H1 (cell line): Measurements from ENCODE around the gene LOX. TPM values are rescaled to one million over a fixed set of nuclear protein-coding genes. Genes with fewer than 3 reads are reported as not detected.

Experiments
- CTCF ChIA-PET: fragments of 300-600 bp; sonication (Branson Sonifier 250); formaldehyde crosslinking; loops from one replicate; lab custom pipeline; 2021; ENCODE audit not compliant: partially characterized antibody; lab: Charles Lee
- POLR2A ChIA-PET: fragments of 300-600 bp; sonication (Branson Sonifier 250); formaldehyde crosslinking; loops from one replicate; lab custom pipeline; 2021; ENCODE audit warnings: inconsistent platforms; ENCODE audit not compliant: partially characterized antibody; lab: Charles Lee
- DNase-seq, 2 experiments: peaks; one replicate each; pipeline versions ENCODE4 v3.0.0 to v3.0.0-alpha.2; 2010 to 2022; ENCODE audit warnings: low spot score in 2 of 2, low read depth in 1 of 2, mixed read lengths in 1 of 2
- FAIRE-seq: peaks from 2 replicates; lab custom pipeline; 2011; peaks lifted over from hg19 to GRCh38; lab: Jason Lieb, UNC
- H2AFZ ChIP-seq: 2 replicates; pipeline ENCODE4 v1.8.1; 2012; ENCODE audit warnings: low read length, inconsistent platforms
- H2AK5ac ChIP-seq: 2 replicates; pipeline ENCODE4 v1.6.1; 2013; ENCODE audit warnings: low read depth, low read length
- H2BK120ac ChIP-seq: replicated peaks from 2 replicates; pipeline ENCODE3; 2013; ENCODE audit warnings: low read depth, low read length, inconsistent platforms
- H2BK12ac ChIP-seq: 2 replicates; pipeline ENCODE4 v1.6.1; 2013; ENCODE audit warnings: low read depth, low read length
- H2BK15ac ChIP-seq: 2 replicates; pipeline ENCODE4 v1.6.1; 2013; ENCODE audit warnings: low read length
- H2BK20ac ChIP-seq: 2 replicates; pipeline ENCODE4 v1.6.1; 2013; ENCODE audit warnings: low read length
- H2BK5ac ChIP-seq: 2 replicates; pipeline ENCODE4 v1.6.1; 2013; ENCODE audit warnings: low read depth, low read length
- H3K14ac ChIP-seq: 2 replicates; pipeline ENCODE4 v1.6.1; 2013; ENCODE audit warnings: inconsistent platforms; ENCODE audit not compliant: insufficient read length
- H3K18ac ChIP-seq: 2 replicates; pipeline ENCODE4 v1.6.1; 2013; ENCODE audit warnings: low read length; ENCODE audit errors: extremely low read depth
- H3K23ac ChIP-seq: 2 replicates; pipeline ENCODE4 v1.6.1; 2013; ENCODE audit warnings: inconsistent platforms; ENCODE audit not compliant: insufficient read length
- H3K23me2 ChIP-seq: 2 replicates; pipeline ENCODE4 v1.6.1; 2013; ENCODE audit warnings: low read depth, low read length
- H3K27ac ChIP-seq: 2 replicates; pipeline ENCODE4 v1.6.1; 2011; ENCODE audit warnings: low read depth, low read length, inconsistent platforms
- H3K27me3 ChIP-seq, 4 experiments: replicated peaks in 1 of 4; 1 replicate in 1 of 4; 2 replicates in 3 of 4; pipeline versions ENCODE4 v1.6.1 to v1.8.1; 2011 to 2013; ENCODE audit warnings: low read length in 3 of 4, mild to moderate bottlenecking in 3 of 4, inconsistent platforms in 2 of 4, mixed read lengths in 2 of 4, moderate library complexity in 1 of 4; ENCODE audit not compliant: control insufficient read depth in 3 of 4, insufficient read depth in 3 of 4; ENCODE audit errors: extremely low read depth in 1 of 4
- H3K36me3 ChIP-seq, 4 experiments: 2 replicates each; pipeline versions ENCODE4 v1.6.1 to v1.8.1; 2011 to 2013; ENCODE audit warnings: mild to moderate bottlenecking in 4 of 4, low read length in 3 of 4, moderate library complexity in 2 of 4, control low read depth in 1 of 4, inconsistent platforms in 1 of 4; ENCODE audit not compliant: insufficient read depth in 4 of 4, control insufficient read depth in 2 of 4
- H3K4ac ChIP-seq: replicated peaks from 2 replicates; pipeline ENCODE3; 2013; ENCODE audit warnings: low read length, low read depth, mixed read lengths, inconsistent platforms; ENCODE audit not compliant: insufficient read length
- H3K4me1 ChIP-seq, 4 experiments: replicated peaks in 1 of 4; 1 replicate in 1 of 4; 2 replicates in 3 of 4; pipeline versions ENCODE4 v1.6.1 to v1.8.1; 2011 to 2013; ENCODE audit warnings: low read length in 3 of 4, inconsistent platforms in 2 of 4, mixed read lengths in 1 of 4; ENCODE audit not compliant: insufficient read depth in 4 of 4, control insufficient read depth in 3 of 4
- H3K4me2 ChIP-seq, 2 experiments: 2 replicates each; pipeline versions ENCODE4 v1.6.1 to v1.8.1; 2011 to 2013; ENCODE audit warnings: low read depth in 2 of 2, low read length in 2 of 2, control low read depth in 1 of 2, inconsistent platforms in 1 of 2, mild to moderate bottlenecking in 1 of 2; ENCODE audit not compliant: insufficient read depth in 1 of 2
- H3K4me3 ChIP-seq, 4 experiments: fragments of 200-600, 300-600 bp in 1 of 4; sonication (generic), shearing (Covaris generic), sonication (Bioruptor Twin) in 1 of 4; 2 replicates each; pipeline versions ENCODE4 v1.5.1 to v1.8.1; 2011 to 2016; ENCODE audit warnings: low read length in 4 of 4, low read depth in 3 of 4, control low read depth in 2 of 4, inconsistent platforms in 2 of 4, mild to moderate bottlenecking in 2 of 4, mixed read lengths in 1 of 4, moderate library complexity in 1 of 4; ENCODE audit not compliant: insufficient read depth in 2 of 4; ENCODE audit errors: extremely low read depth in 1 of 4
- H3K56ac ChIP-seq: replicated peaks from 2 replicates; pipeline ENCODE3; 2013; ENCODE audit warnings: low read depth, mild to moderate bottlenecking, mixed read lengths, low read length, inconsistent platforms; ENCODE audit not compliant: insufficient read length
- H3K79me1 ChIP-seq: 2 replicates; pipeline ENCODE4 v1.6.1; 2013; ENCODE audit warnings: low read depth, low read length, control low read depth
- H3K79me2 ChIP-seq, 2 experiments: 2 replicates each; pipeline versions ENCODE4 v1.6.1 to v1.8.1; 2012 to 2013; ENCODE audit warnings: low read length in 2 of 2, mild to moderate bottlenecking in 2 of 2, inconsistent platforms in 1 of 2; ENCODE audit not compliant: insufficient read depth in 2 of 2, control insufficient read depth in 1 of 2
- H3K9ac ChIP-seq, 4 experiments: replicated peaks in 1 of 4; 1 replicate in 1 of 4; 2 replicates in 3 of 4; pipeline versions ENCODE4 v1.6.1 to v1.8.1; 2011 to 2013; ENCODE audit warnings: low read depth in 3 of 4, low read length in 3 of 4, control low read depth in 2 of 4, mild to moderate bottlenecking in 2 of 4, moderate library complexity in 2 of 4, inconsistent platforms in 1 of 4; ENCODE audit errors: extremely low read depth in 1 of 4
- H3K9me3 ChIP-seq, 2 experiments: 2 replicates each; pipeline versions ENCODE4 v1.6.1 to v1.8.1; 2012 to 2013; ENCODE audit warnings: mild to moderate bottlenecking in 2 of 2, moderate library complexity in 2 of 2, control low read depth in 1 of 2, inconsistent platforms in 1 of 2, low read depth in 1 of 2, low read length in 1 of 2, mixed read lengths in 1 of 2; ENCODE audit not compliant: insufficient read depth in 2 of 2
- H4K20me1 ChIP-seq, 2 experiments: replicated peaks in 1 of 2; 2 replicates each; pipeline versions ENCODE3 to v1.8.1; 2011 to 2013; ENCODE audit warnings: inconsistent platforms in 2 of 2, low read length in 2 of 2, mild to moderate bottlenecking in 1 of 2; ENCODE audit not compliant: insufficient read depth in 2 of 2, control insufficient read depth in 1 of 2
- H4K5ac ChIP-seq: 2 replicates; pipeline ENCODE4 v1.6.1; 2013; ENCODE audit warnings: low read length, low read depth, mixed read lengths, inconsistent platforms; ENCODE audit not compliant: insufficient read length
- H4K8ac ChIP-seq: 2 replicates; pipeline ENCODE4 v1.8.0; 2013; ENCODE audit warnings: mild to moderate bottlenecking, moderate library complexity, low read length, inconsistent platforms; ENCODE audit not compliant: insufficient read depth; ENCODE audit errors: extremely low read depth
- H4K91ac ChIP-seq: replicated peaks from 2 replicates; pipeline ENCODE3; 2013; ENCODE audit warnings: low read length, mixed read lengths, inconsistent platforms; ENCODE audit not compliant: insufficient read length
- ASH2L ChIP-seq: fragments of 200-600, 300-600 bp; sonication (generic); IDR thresholded peaks from one replicate; pipeline ENCODE4 v1.7.1; 2017; ENCODE audit warnings: low read length
- BACH1 ChIP-seq: IDR thresholded peaks from 2 replicates; pipeline ENCODE4 v1.6.1; 2012; ENCODE audit warnings: low read length, improper control_type of control experiment
- BRCA1 ChIP-seq: IDR thresholded peaks from 2 replicates; pipeline ENCODE4 v1.6.1; 2012; ENCODE audit warnings: low read depth, low read length, improper control_type of control experiment
- CBX8 ChIP-seq: fragments of 300-800, 300-1000 bp; sonication (generic); IDR thresholded peaks from 2 replicates; pipeline ENCODE4 v1.7.1; 2016; ENCODE audit warnings: low read depth, low read length, borderline replicate concordance
- CEBPB ChIP-seq: IDR thresholded peaks from 2 replicates; pipeline ENCODE4 v1.6.1; 2012; ENCODE audit warnings: low read depth, low read length
- EZH2 ChIP-seq: fragments of 200-600 bp; sonication (generic); IDR thresholded peaks from 2 replicates; pipeline ENCODE4 v1.7.1; 2012; ENCODE audit warnings: low read depth, mild to moderate bottlenecking, moderate library complexity, low read length, inconsistent platforms; ENCODE audit not compliant: severe bottlenecking
- HDAC6 ChIP-seq: IDR thresholded peaks from one replicate; pipeline ENCODE4 v1.7.1; 2012; ENCODE audit warnings: low read depth, mild to moderate bottlenecking, inconsistent platforms, low read length, moderate library complexity
- NANOG ChIP-seq: IDR thresholded peaks from 2 replicates; pipeline ENCODE4 v1.6.1; 2011; ENCODE audit warnings: low read length, low read depth, mild to moderate bottlenecking, inconsistent platforms; ENCODE audit not compliant: insufficient read depth, poor library complexity, severe bottlenecking
- POLR2AphosphoS5 ChIP-seq: IDR thresholded peaks from 2 replicates; pipeline ENCODE4 v1.6.1; 2011; ENCODE audit warnings: low read depth, low read length
- POU5F1 ChIP-seq: IDR thresholded peaks from 2 replicates; pipeline ENCODE4 v1.6.1; 2011; ENCODE audit warnings: low read depth, mild to moderate bottlenecking, low read length, moderate library complexity
- SP4 ChIP-seq: IDR thresholded peaks from 2 replicates; pipeline ENCODE4 v1.6.1; 2012; ENCODE audit warnings: low read length, inconsistent platforms
- SUZ12 ChIP-seq: fragments of 200-600 bp; sonication (generic); IDR thresholded peaks from 2 replicates; pipeline ENCODE4 v1.6.1; 2012; ENCODE audit warnings: mild to moderate bottlenecking, inconsistent platforms, low read length, moderate library complexity, mixed read lengths
- TAF1 ChIP-seq: IDR thresholded peaks from 2 replicates; pipeline ENCODE4 v1.6.1; 2011; ENCODE audit warnings: mild to moderate bottlenecking, low read depth, low read length
- TEAD4 ChIP-seq: IDR thresholded peaks from 2 replicates; pipeline ENCODE4 v1.6.1; 2012; ENCODE audit warnings: low read depth, low read length, inconsistent platforms, mixed read lengths
- USF2 ChIP-seq: IDR thresholded peaks from 2 replicates; pipeline ENCODE4 v1.6.1; 2011; ENCODE audit warnings: low read length, improper control_type of control experiment
- WGBS, 2 experiments: shearing (Covaris generic) in 1 of 2; methylation state at CpG; one replicate each; pipeline versions ENCODE4 v1.1.6 to v1.1.7; 2013 to 2015; ENCODE audit warnings: low lambda C conversion rate in 2 of 2, mixed read lengths in 2 of 2, inconsistent platforms in 1 of 2, low coverage in 1 of 2, missing lambda C conversion rate in 1 of 2; ENCODE audit not compliant: insufficient replicate concordance in 2 of 2, insufficient coverage in 1 of 2, insufficient read length in 1 of 2; ENCODE audit errors: extremely low coverage in 1 of 2, missing lambda C conversion rate in 1 of 2; 5-methylcytosine and 5-hydroxymethylcytosine counted together
- polyA plus RNA-seq, 7 experiments: library from polyadenylated mRNA; depleted of rRNA in 3 of 7; stranded (reverse) in 5 of 7; unstranded in 2 of 7; fragments of >200 nt in 5 of 7; fragments of 200-250 nt in 2 of 7; gene quantifications; 1 replicate in 5 of 7; 2 replicates in 1 of 7; 4 replicates in 1 of 7; pipeline versions ENCODE4 v1.2.1 to v1.2.3, GENCODE V29; 2011 to 2013; ENCODE audit warnings: missing spikeins in 2 of 7, mixed read lengths in 2 of 7
- total RNA-seq: library from RNA; stranded (reverse); fragmentation: NEBNext Ultra II Directional; extraction: Animal tissue kit (Norgen Biotek cat#: 25700); gene quantifications from 2 replicates; pipeline ENCODE4 v1.2.1, GENCODE V29; 2021

The LOX gene
- total and polyA plus RNA-seq, 2 of the 8 experiments (the other 6 are each of a cell fraction or from before 2014, with no cell fraction given), result 1.1 to 2.2 TPM

- Histone ChIP-seq H3K4me2 (no peak overlapping the region), H3K4ac (no peak overlapping the region), H2BK15ac (no peak overlapping the region), H3K23me2 (no peaks in the 10 kb centered on the region), H2BK5ac (no peak overlapping the region), H3K4me1 (0 out of 7 replicates have a peak, but pooled peaks cover 0 to 2% (median 0%) of the 10 kb centered on the region in 4 experiments), H3K27me3 (no peaks in the 10 kb centered on the region), H3K79me2 (no peaks in the 10 kb centered on the region), H2BK12ac (no peak overlapping the region), H4K5ac (no peak overlapping the region), H2BK20ac (no peak overlapping the region), H2AFZ (no peak overlapping the region), H3K23ac (no peak overlapping the region), H4K91ac (no peak overlapping the region), H3K79me1 (no peaks in the 10 kb centered on the region), H3K4me3 (no peak overlapping the region), H3K18ac (no peak overlapping the region), H3K9me3 (no peaks in the 10 kb centered on the region), H3K14ac (no peak overlapping the region), H2BK120ac (no peak overlapping the region), H3K36me3 (no peaks in the 10 kb centered on the region), H3K27ac (no peak overlapping the region), H4K8ac (no peak overlapping the region), H3K56ac (no peak overlapping the region), H2AK5ac (no peak overlapping the region), H3K9ac (no peak overlapping the region), H4K20me1 (no peaks in the 10 kb centered on the region)
- ChIA-PET CTCF (interaction anchor here (3.4 kb wide), 1 partner anchor 12 kb away, joined by 18 read pairs; no protein-coding TSS in a partner anchor), POLR2A (no interaction called here)
- WGBS, 2 experiments, result 94% methylated on average over 1 of the region's 1 CpG; no CpG with 5 or more reads in 1 of the 2 experiments
- FAIRE-seq (no peak), DNase-seq (no peak)
- no peak for TF ChIP-seq TAF1
- no peak for TF ChIP-seq CBX8
- no peak for TF ChIP-seq SUZ12
- TF ChIP-seq CEBPB, result no peak
- TF ChIP-seq USF2, result no peak
- TF ChIP-seq POLR2AphosphoS5, result no peak
- TF ChIP-seq BRCA1, result no peak
- no peak for TF ChIP-seq TEAD4
- TF ChIP-seq EZH2, result no peak
- TF ChIP-seq POU5F1, result no peak
- TF ChIP-seq NANOG, result no peak
- TF ChIP-seq HDAC6, result no peak
- no peak for TF ChIP-seq SP4
- TF ChIP-seq ASH2L, result no peak
- no peak for TF ChIP-seq BACH1
These were observed 14.2 kb downstream of the LOX start for GRCh38 chr5:122063836-122064235.
